Parathyroid adenoma (tissue), 2 donors: ENCODE data around the gene PLA1A.

Experiments
- H2AFZ ChIP-seq: fragments of 300-600 bp; sonication (generic); one replicate; pipeline ENCODE4 v1.7.0; 2017; ENCODE audit warnings: antibody characterized with exemption, mild to moderate bottlenecking
- H3K27ac ChIP-seq: fragments of 300-600 bp; sonication (generic); one replicate; pipeline ENCODE4 v1.7.0; 2017
- H3K27me3 ChIP-seq: fragments of 300-600 bp; sonication (generic); one replicate; pipeline ENCODE4 v1.7.0; 2017; ENCODE audit warnings: low read length; ENCODE audit not compliant: control insufficient read depth, insufficient read depth
- H3K36me3 ChIP-seq: fragments of 300-600 bp; sonication (generic); one replicate; pipeline ENCODE4 v1.7.0; 2017; ENCODE audit warnings: low read length; ENCODE audit not compliant: control insufficient read depth, insufficient read depth
- H3K4me1 ChIP-seq: fragments of 300-600 bp; sonication (generic); one replicate; pipeline ENCODE4 v1.7.0; 2017; ENCODE audit warnings: control low read depth
- H3K4me2 ChIP-seq: fragments of 300-600 bp; sonication (generic); one replicate; pipeline ENCODE4 v1.7.0; 2017; ENCODE audit warnings: low read length
- H3K4me3 ChIP-seq: fragments of 300-600 bp; sonication (generic); one replicate; pipeline ENCODE4 v1.7.0; 2017; ENCODE audit warnings: low read depth, low read length
- H3K79me2 ChIP-seq: fragments of 300-600 bp; sonication (generic); one replicate; pipeline ENCODE4 v1.7.0; 2017; ENCODE audit warnings: control low read depth
- H3K9ac ChIP-seq: fragments of 300-600 bp; sonication (generic); one replicate; pipeline ENCODE4 v1.7.0; 2017; ENCODE audit warnings: mild to moderate bottlenecking
- H3K9me3 ChIP-seq: fragments of 300-600 bp; sonication (generic); one replicate; pipeline ENCODE4 v1.7.0; 2017; ENCODE audit warnings: low read length; ENCODE audit not compliant: control insufficient read depth
- CTCF ChIP-seq: fragments of 300-600 bp; sonication (generic); IDR thresholded peaks from one replicate; pipeline ENCODE4 v1.7.0; 2017; ENCODE audit warnings: antibody characterized with exemption, mild to moderate bottlenecking
- donor health status: primary hyperparathyroidism.

The PLA1A gene

DNA sequence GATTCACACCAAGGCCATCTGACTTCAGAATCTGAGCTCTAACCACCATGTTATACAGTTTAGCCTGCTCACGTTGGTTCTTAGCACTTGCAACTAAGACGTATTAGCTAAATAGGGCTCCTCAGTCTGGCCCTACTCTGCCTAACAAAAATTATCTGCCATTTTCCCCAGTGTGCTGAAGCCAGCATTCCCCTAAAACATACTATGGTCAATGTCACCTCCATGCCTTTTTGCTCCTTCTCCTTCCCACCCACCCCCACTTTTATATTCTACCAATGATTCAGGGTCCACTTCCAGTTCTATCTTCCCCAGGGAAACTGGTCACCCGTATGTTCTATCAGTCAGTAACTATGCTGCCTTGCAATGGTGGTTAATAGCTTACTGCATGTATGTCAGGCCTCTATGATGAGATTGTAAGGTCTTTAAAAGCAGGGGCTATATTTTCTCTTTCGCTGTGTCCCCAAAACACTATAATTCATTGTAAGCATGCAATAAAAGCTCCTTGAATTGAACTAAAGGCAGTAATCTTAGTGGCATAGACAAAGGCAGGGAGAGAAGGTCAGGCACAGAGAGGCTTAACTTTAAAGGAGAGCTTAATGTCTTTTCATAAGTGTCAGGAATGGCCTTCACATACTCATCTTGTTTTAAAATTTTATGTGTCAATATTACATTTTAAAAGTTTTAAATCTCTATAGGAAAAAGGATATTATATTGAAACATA, 39.4 kb downstream of the PLA1A start:
- H3K4me1 ChIP-seq, result peaks cover 40% of the 10 kb centered on the region
- H3K36me3 ChIP-seq, result no peaks in the 10 kb centered on the region
- no peak for TF ChIP-seq CTCF
- peak overlapping the region; percentile 92 for H3K27ac ChIP-seq
- H3K4me3 ChIP-seq, result no peak overlapping the region
- H3K79me2 ChIP-seq, result no peaks in the 10 kb centered on the region
- no peaks in the 10 kb centered on the region for H3K9me3 ChIP-seq
- peak overlapping the region; percentile 43 for H2AFZ ChIP-seq
- no peaks in the 10 kb centered on the region for H3K27me3 ChIP-seq
- H3K9ac ChIP-seq, result no peak overlapping the region
- no peak overlapping the region for H3K4me2 ChIP-seq

DNA sequence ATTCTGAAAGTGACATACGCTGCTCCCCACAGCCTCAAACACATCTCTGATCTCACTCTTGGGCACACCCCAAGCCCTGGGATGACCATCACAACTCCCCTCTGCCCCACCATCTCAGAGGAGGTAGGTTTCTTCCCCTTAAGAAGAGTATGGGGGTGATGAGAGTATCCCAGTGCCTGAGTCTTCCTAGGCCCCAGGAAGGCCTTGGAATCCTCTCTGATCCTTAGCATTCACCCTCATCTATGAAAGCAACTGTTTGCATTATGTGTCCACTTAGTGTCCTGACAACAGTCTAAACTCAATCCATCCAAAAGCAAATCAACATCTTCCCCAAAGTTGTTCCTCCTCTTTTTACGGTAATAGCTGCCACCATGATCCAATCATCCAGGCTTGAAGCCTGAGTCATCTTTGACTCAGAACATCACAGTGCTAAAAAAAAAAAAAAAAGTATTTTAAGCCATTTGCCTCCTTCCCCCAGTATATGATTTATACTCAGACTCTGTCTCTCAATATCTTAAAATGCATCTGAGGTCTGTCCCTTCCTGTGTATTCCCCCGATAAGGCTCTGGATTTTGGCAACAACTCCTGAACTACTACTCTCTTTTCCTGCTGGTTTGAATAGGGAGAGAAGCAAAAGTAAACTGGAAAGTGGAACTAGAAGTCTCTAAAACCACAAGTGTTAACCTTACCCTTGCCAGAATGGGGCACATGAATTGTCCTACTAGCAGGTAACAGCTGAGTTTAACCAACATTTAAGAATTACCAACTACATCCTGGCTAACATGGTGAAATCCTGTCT, 40.2 kb downstream of the PLA1A start:
- H3K9me3 ChIP-seq, result no peaks in the 10 kb centered on the region
- H3K36me3 ChIP-seq, result no peaks in the 10 kb centered on the region
- no peak overlapping the region for H3K9ac ChIP-seq
- no peaks in the 10 kb centered on the region for H3K27me3 ChIP-seq
- H3K4me2 ChIP-seq, result peak overlapping the region; percentile 19
- H3K4me3 ChIP-seq, result peak overlapping the region; percentile 5
- H3K79me2 ChIP-seq, result no peaks in the 10 kb centered on the region
- H2AFZ ChIP-seq, result peak overlapping the region; percentile 82
- no peak for TF ChIP-seq CTCF
- peaks cover 40% of the 10 kb centered on the region for H3K4me1 ChIP-seq
- peak overlapping the region; percentile 92 for H3K27ac ChIP-seq

- peaks cover 40% of the 10 kb centered on the region for H3K4me1 ChIP-seq
- H3K79me2 ChIP-seq, result no peaks in the 10 kb centered on the region
- no peaks in the 10 kb centered on the region for H3K9me3 ChIP-seq
- no peak overlapping the region for H3K4me3 ChIP-seq
- H3K36me3 ChIP-seq, result no peaks in the 10 kb centered on the region
- H2AFZ ChIP-seq, result no peak overlapping the region
- H3K4me2 ChIP-seq, result peak overlapping the region; percentile 21
- TF ChIP-seq CTCF, result no peak
- H3K27me3 ChIP-seq, result no peaks in the 10 kb centered on the region
- no peak overlapping the region for H3K9ac ChIP-seq
- H3K27ac ChIP-seq, result peak overlapping the region; percentile 92
Measured at GRCh38 chr3:119639494-119640350, 42.0 kb downstream of the PLA1A start.

GRCh38 chr3:119641416-119641815, 43.7 kb downstream of the PLA1A start:
- no peak for TF ChIP-seq CTCF
- Histone ChIP-seq H3K9me3 (no peaks in the 10 kb centered on the region), H3K27ac (no peak overlapping the region), H3K36me3 (no peaks in the 10 kb centered on the region), H3K27me3 (no peaks in the 10 kb centered on the region), H3K4me3 (no peak overlapping the region), H3K9ac (no peak overlapping the region), H3K4me2 (no peak overlapping the region), H3K4me1 (peaks cover 29% of the 10 kb centered on the region), H2AFZ (no peak overlapping the region), H3K79me2 (no peaks in the 10 kb centered on the region)
